Calu3 (cell line): Measurements from ENCODE around the gene TNFRSF21. TPM values are rescaled to one million over a fixed set of nuclear protein-coding genes. Genes with fewer than 3 reads are reported as not detected.

Experiments used
- BruUV-seq: library from RNA; stranded (reverse); fragments of 400-500 nt; replicated peaks from 2 replicates; lab custom pipeline; 2021; lab: Mats Ljungman, UMichigan
- CTCF ChIA-PET: fragments of 300-600 bp; sonication (Branson Sonifier 250); formaldehyde crosslinking; loops from one replicate; lab custom pipeline; 2022; ENCODE audit warnings: antibody characterized with exemption; lab: Charles Lee
- DNase-seq: peaks from one replicate; pipeline ENCODE4 v3.0.0; 2022
- H3K27ac Mint-ChIP-seq: one replicate; pipeline ENCODE4 v1.8.0; 2022; ENCODE audit warnings: mixed read lengths; ENCODE audit not compliant: unreplicated experiment
- H3K27me3 Mint-ChIP-seq: one replicate; pipeline ENCODE4 v1.8.0; 2022; ENCODE audit warnings: mixed read lengths; ENCODE audit not compliant: unreplicated experiment
- H3K36me3 Mint-ChIP-seq: one replicate; pipeline ENCODE4 v1.8.0; 2022; ENCODE audit warnings: mild to moderate bottlenecking, moderate library complexity, mixed read lengths; ENCODE audit not compliant: insufficient read depth, unreplicated experiment
- H3K4me1 Mint-ChIP-seq: one replicate; pipeline ENCODE4 v1.8.0; 2022; ENCODE audit warnings: mild to moderate bottlenecking, low read depth, mixed read lengths; ENCODE audit not compliant: unreplicated experiment
- H3K4me3 Mint-ChIP-seq: one replicate; pipeline ENCODE4 v1.8.0; 2022; ENCODE audit warnings: mild to moderate bottlenecking, low read depth, moderate library complexity, mixed read lengths; ENCODE audit not compliant: unreplicated experiment
- H3K9me3 Mint-ChIP-seq: one replicate; pipeline ENCODE4 v1.8.0; 2022; ENCODE audit warnings: low read depth, mixed read lengths; ENCODE audit not compliant: unreplicated experiment
- CTCF ChIP-seq: fragments of 200-600 bp; IDR thresholded peaks from one replicate; pipeline ENCODE4 v1.8.0; 2022; ENCODE audit warnings: antibody characterized with exemption; ENCODE audit not compliant: unreplicated experiment
- intact Hi-C: fragments of 100-400 bp; cut with micrococcal nuclease; formaldehyde crosslinking; loops from one replicate; pipeline ENCODE4 v1.10.0; 2022; ENCODE audit not compliant: unreplicated experiment
- total RNA-seq: library from RNA; stranded (reverse); gene quantifications from 2 replicates; pipeline ENCODE4 v1.2.3, GENCODE V29; 2022

TNFRSF21 gene
- total RNA-seq, 1 experiment from 2014 or later, result 255 TPM

GRCh38 chr6:47240277-47240890 is 69.3 kb downstream of the TNFRSF21 start:
- no peak for TF ChIP-seq CTCF
- Mint-ChIP-seq H3K4me3 (no peak overlapping the region), H3K36me3 (peaks cover 82% of the 10 kb centered on the region), H3K27me3 (no peaks in the 10 kb centered on the region), H3K4me1 (peaks cover 73% of the 10 kb centered on the region), H3K27ac (peak overlapping the region; percentile 66), H3K9me3 (no peaks in the 10 kb centered on the region)
- BruUV-seq, result no TSS peak
- CTCF ChIA-PET, result no interaction called here
- intact Hi-C loops, result no loop called here
- DNase-seq, result no peak

- H3K27ac Mint-ChIP-seq, result peak overlapping the region; percentile 66
- H3K9me3 Mint-ChIP-seq, result no peaks in the 10 kb centered on the region
- peaks cover 73% of the 10 kb centered on the region for H3K4me1 Mint-ChIP-seq
- no peak for TF ChIP-seq CTCF
- intact Hi-C loops, result no loop called here
- no TSS peak for BruUV-seq
- CTCF ChIA-PET, result no interaction called here
- no peaks in the 10 kb centered on the region for H3K27me3 Mint-ChIP-seq
- H3K4me3 Mint-ChIP-seq, result peak overlapping the region; percentile 7
- no peak for DNase-seq
- peaks cover 82% of the 10 kb centered on the region for H3K36me3 Mint-ChIP-seq
These were observed 70.2 kb downstream of the TNFRSF21 start for GRCh38 chr6:47239546-47239945.

DNA sequence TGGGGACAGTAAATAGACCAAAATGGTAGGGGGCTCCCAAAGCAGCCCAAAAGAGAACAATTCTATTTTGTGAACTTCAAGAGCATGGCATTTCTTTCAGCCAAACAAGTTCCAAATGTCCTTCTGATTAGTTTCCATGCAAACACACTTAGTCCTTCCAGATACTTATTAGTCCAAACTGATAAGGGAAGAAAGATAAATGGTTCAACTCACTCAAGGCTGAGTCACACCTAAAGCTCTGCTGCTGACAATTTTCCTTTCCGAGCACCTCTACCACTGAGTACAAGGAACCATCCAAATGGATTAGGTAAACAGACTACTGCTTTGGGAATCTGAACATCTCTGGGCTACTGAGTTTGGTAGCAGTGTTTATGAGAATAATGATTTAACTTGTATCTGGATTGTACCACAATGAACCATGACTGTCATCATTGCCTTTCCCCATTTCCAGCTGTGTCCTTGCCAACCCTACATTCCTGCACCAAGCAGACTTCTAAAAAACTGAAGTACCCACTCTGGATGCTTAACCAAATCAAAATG is 71.2 kb downstream of the TNFRSF21 start:
- no TSS peak for BruUV-seq
- no peaks in the 10 kb centered on the region for H3K27me3 Mint-ChIP-seq
- H3K9me3 Mint-ChIP-seq, result no peaks in the 10 kb centered on the region
- TF ChIP-seq CTCF, result no peak
- no peak for DNase-seq
- peaks cover 74% of the 10 kb centered on the region for H3K4me1 Mint-ChIP-seq
- CTCF ChIA-PET, result interaction anchor here (0.9 to 1.2 kb wide), 3 partner anchors 9 to 58 kb away, joined by 3 to 4 read pairs (median 3); no protein-coding TSS in a partner anchor
- H3K36me3 Mint-ChIP-seq, result peaks cover 80% of the 10 kb centered on the region
- intact Hi-C loops, result no loop called here
- H3K4me3 Mint-ChIP-seq, result peak overlapping the region; percentile 10
- H3K27ac Mint-ChIP-seq, result peak overlapping the region; percentile 91

- intact Hi-C loops, result no loop called here
- peak overlapping the region; percentile 91 for H3K27ac Mint-ChIP-seq
- peaks cover 68% of the 10 kb centered on the region for H3K4me1 Mint-ChIP-seq
- no peaks in the 10 kb centered on the region for H3K27me3 Mint-ChIP-seq
- TF ChIP-seq CTCF, result no peak
- no TSS peak for BruUV-seq
- no peak for DNase-seq
- peak overlapping the region; percentile 68 for H3K4me3 Mint-ChIP-seq
- peaks cover 81% of the 10 kb centered on the region for H3K36me3 Mint-ChIP-seq
- CTCF ChIA-PET, result interaction anchor here (1.5 kb wide), 1 partner anchor 9 kb away, joined by 4 read pairs; no protein-coding TSS in a partner anchor
- no peaks in the 10 kb centered on the region for H3K9me3 Mint-ChIP-seq
These were observed 72.5 kb downstream of the TNFRSF21 start for GRCh38 chr6:47237196-47237595.
